ENCODE measurements around the gene FCHSD2.

DNA sequence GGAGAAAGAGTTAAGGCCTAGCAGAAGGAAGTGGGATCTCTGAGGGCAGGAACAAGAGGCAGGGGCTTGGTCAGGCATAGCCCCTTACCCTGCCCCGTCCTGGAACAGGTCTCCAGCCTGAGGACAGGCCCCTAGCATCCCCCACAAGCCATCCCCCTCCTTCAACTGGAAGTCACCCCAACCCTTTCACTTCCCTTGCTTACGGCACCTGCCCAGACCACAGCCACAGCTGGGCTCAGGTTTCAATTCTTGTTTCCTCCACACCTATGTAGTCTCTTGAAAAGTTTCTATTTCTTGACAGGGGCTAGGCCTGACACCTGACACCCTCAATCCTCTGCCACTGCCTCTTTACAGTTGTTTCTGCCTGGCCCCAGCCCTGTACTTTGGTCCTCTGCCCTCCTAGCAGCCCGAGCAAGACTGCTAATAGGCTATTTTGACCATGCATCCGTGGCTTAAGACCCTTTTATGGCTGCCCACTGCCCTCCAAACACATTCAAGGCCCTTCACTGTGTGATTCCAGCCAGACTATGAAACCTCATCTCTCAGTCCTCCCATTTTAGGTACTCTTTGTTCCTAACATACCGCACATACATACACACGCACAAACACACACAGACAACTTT is 10.9 kb upstream of the FCHSD2 start:
- peak; percentile 64; the same call in 1 of the 2 replicates for TF ChIP-seq TAF1 (IDR thresholded peaks at IDR 0.05; ENCODE audit: borderline replicate concordance, low read depth, low read length)
- peak; percentile 84 for TF ChIP-seq POLR2A (IDR thresholded peaks at IDR 0.05; ENCODE audit: low read depth, low read length)
- TF ChIP-seq POLR2AphosphoS5 (IDR thresholded peaks at IDR 0.05; ENCODE audit: low read depth, low read length) = peak; percentile 92

Data from GM12892 (cell line).